22Rv1 (cell line): ENCODE data around the gene C3orf18.

Experiments used
- ZFX ChIP-seq: fragments of 450-650 bp; IDR thresholded peaks from 2 replicates; pipeline ENCODE4 v1.6.1; 2017; ENCODE audit warnings: antibody characterized with exemption, borderline replicate concordance
- TF ChIP-seq, protein P1 (sequence below): fragments of 450-650 bp; IDR thresholded peaks from 2 replicates; pipeline ENCODE4 v1.5.1; 2017; ENCODE audit warnings: mild to moderate bottlenecking

DNA sequence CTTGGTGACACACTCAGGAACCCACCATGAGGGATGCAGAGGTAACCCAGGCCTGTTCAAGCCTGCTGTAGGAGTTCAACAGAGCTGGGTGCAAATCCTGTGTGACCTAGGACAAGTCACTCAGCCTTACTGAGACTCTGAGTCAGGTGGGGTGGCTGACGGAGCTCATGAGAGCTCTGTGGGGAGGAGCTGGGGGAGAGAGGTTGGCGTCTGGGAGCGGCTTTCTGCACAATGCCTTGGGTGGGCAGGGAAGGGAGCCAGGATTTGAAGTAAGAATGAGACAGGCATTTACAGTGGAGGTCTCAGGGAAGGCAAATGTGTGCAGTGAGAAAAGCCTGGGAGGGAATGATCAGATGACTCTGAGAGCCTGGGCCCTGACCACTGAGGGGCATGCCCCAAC lies 18.3 kb downstream of the C3orf18 start:
- TF ChIP-seq, protein P1, sequence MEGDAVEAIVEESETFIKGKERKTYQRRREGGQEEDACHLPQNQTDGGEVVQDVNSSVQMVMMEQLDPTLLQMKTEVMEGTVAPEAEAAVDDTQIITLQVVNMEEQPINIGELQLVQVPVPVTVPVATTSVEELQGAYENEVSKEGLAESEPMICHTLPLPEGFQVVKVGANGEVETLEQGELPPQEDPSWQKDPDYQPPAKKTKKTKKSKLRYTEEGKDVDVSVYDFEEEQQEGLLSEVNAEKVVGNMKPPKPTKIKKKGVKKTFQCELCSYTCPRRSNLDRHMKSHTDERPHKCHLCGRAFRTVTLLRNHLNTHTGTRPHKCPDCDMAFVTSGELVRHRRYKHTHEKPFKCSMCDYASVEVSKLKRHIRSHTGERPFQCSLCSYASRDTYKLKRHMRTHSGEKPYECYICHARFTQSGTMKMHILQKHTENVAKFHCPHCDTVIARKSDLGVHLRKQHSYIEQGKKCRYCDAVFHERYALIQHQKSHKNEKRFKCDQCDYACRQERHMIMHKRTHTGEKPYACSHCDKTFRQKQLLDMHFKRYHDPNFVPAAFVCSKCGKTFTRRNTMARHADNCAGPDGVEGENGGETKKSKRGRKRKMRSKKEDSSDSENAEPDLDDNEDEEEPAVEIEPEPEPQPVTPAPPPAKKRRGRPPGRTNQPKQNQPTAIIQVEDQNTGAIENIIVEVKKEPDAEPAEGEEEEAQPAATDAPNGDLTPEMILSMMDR, result no peak
- no peak for TF ChIP-seq ZFX
